CD4-positive, alpha-beta T cell (primary cell): ENCODE data around the gene SLC20A1. TPM values are rescaled to one million over a fixed set of nuclear protein-coding genes. Genes with fewer than 3 reads are reported as not detected.

ENCODE experiments used
- ATAC-seq: fragments of 200-7000 bp; cut with Tn5 transposase; one replicate; pipeline ENCODE4 v1.10.0; 2022; ENCODE audit warnings: mild to moderate bottlenecking; ENCODE audit not compliant: poor library complexity
- CTCF ChIA-PET: fragments of 350-600 bp; sonication (Branson Sonifier 250); formaldehyde crosslinking; loops from one replicate; lab custom pipeline; 2021; ENCODE audit warnings: antibody characterized with exemption, inconsistent platforms; lab: Charles Lee
- POLR2A ChIA-PET: fragments of 350-600 bp; sonication (Branson Sonifier 250); formaldehyde crosslinking; loops from one replicate; lab custom pipeline; 2021; ENCODE audit warnings: antibody characterized with exemption, inconsistent platforms; lab: Charles Lee
- DNase-seq, 14 experiments: peaks; one replicate each; pipeline ENCODE4 v3.0.0-alpha.2; 2013 to 2020; ENCODE audit warnings: mixed read lengths in 2 of 14
- H3K27ac ChIP-seq, 2 donors: one replicate each; pipeline versions ENCODE4 v1.5.1 to v1.7.0; 2013; ENCODE audit warnings: low read length in 2 of 2, low read depth in 1 of 2, mild to moderate bottlenecking in 1 of 2
- H3K27me3 ChIP-seq, 2 experiments: 1 replicate in 1 of 2; 2 replicates in 1 of 2; pipeline versions ENCODE4 v1.6.1 to v1.7.0; 2013; ENCODE audit warnings: low read length in 2 of 2, control low read depth in 1 of 2, mild to moderate bottlenecking in 1 of 2, moderate library complexity in 1 of 2; ENCODE audit not compliant: insufficient read depth in 2 of 2, control insufficient read depth in 1 of 2
- H3K36me3 ChIP-seq: one replicate; pipeline ENCODE4 v1.6.1; 2013; ENCODE audit warnings: low read length, control low read depth; ENCODE audit not compliant: insufficient read depth
- H3K4me1 ChIP-seq: one replicate; pipeline ENCODE4 v1.6.1; 2013; ENCODE audit warnings: low read length, control low read depth; ENCODE audit not compliant: insufficient read depth
- H3K4me3 ChIP-seq: one replicate; pipeline ENCODE4 v1.5.1; 2013; ENCODE audit warnings: mild to moderate bottlenecking, low read length, moderate library complexity
- H3K9me3 ChIP-seq, 2 experiments: 1 replicate in 1 of 2; 2 replicates in 1 of 2; pipeline versions ENCODE4 v1.6.1 to v1.7.0; 2013; ENCODE audit warnings: low read length in 2 of 2, mild to moderate bottlenecking in 2 of 2, control low read depth in 1 of 2, moderate library complexity in 1 of 2; ENCODE audit not compliant: control insufficient read depth in 1 of 2, insufficient read depth in 1 of 2
- H3K27ac Mint-ChIP-seq: one replicate; pipeline ENCODE4 v1.8.0; 2020; ENCODE audit warnings: mixed read lengths
- H3K27me3 Mint-ChIP-seq: one replicate; pipeline ENCODE4 v1.8.0; 2021; ENCODE audit warnings: mixed read lengths
- H3K36me3 Mint-ChIP-seq: one replicate; pipeline ENCODE4 v1.8.0; 2021; ENCODE audit warnings: low read depth, mixed read lengths
- H3K4me1 Mint-ChIP-seq: one replicate; pipeline ENCODE4 v1.8.0; 2021; ENCODE audit warnings: low read depth, mixed read lengths
- H3K4me3 Mint-ChIP-seq: one replicate; pipeline ENCODE4 v1.8.0; 2020; ENCODE audit warnings: mild to moderate bottlenecking, mixed read lengths
- H3K9me3 Mint-ChIP-seq: one replicate; pipeline ENCODE4 v1.8.0; 2020; ENCODE audit warnings: mixed read lengths
- intact Hi-C, 2 experiments: fragments of 100-400 bp; cut with DNase I in 1 of 2; cut with micrococcal nuclease in 1 of 2; formaldehyde crosslinking; loops; one replicate each; pipeline versions ENCODE4 v1.15.1 to v1.9.0; 2023 to 2025; cut with DNase I, micrococcal nuclease
- total RNA-seq, 174 experiments: library from RNA in 2 of 174; stranded (reverse) in 2 of 174; gene quantifications; one replicate each; pipeline ENCODE4 v1.2.3 and lab custom pipeline; 2021 to 2026
- TF ChIP-seq, protein P1 (sequence below): fragments of 200-600 bp; IDR thresholded peaks from one replicate; pipeline ENCODE4 v1.8.0; 2022; ENCODE audit warnings: antibody characterized with exemption, mild to moderate bottlenecking

SLC20A1 gene
- total RNA-seq, 2 experiments from 2014 or later = 130 to 139 TPM

DNA sequence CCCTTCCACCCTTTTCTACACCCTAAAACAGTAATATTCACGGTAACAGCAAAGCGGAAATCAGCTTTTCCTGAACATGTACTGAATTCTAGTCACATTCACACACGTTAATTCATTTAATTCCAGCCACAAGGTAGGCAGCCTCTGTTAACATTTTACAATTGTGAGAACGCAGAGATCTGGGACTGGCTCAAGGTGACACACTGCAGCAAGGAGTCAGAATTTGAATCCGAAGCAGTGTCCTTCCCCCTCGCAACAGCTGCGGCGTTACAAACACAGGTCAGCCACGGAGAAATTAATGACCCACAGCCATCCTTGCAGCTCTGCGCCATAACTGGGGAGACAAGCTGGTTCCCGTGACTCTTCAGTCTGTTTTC lies 818 bp upstream of the SLC20A1 start:
- TF ChIP-seq, protein P1, sequence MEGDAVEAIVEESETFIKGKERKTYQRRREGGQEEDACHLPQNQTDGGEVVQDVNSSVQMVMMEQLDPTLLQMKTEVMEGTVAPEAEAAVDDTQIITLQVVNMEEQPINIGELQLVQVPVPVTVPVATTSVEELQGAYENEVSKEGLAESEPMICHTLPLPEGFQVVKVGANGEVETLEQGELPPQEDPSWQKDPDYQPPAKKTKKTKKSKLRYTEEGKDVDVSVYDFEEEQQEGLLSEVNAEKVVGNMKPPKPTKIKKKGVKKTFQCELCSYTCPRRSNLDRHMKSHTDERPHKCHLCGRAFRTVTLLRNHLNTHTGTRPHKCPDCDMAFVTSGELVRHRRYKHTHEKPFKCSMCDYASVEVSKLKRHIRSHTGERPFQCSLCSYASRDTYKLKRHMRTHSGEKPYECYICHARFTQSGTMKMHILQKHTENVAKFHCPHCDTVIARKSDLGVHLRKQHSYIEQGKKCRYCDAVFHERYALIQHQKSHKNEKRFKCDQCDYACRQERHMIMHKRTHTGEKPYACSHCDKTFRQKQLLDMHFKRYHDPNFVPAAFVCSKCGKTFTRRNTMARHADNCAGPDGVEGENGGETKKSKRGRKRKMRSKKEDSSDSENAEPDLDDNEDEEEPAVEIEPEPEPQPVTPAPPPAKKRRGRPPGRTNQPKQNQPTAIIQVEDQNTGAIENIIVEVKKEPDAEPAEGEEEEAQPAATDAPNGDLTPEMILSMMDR = no peak
- no peak for ATAC-seq
- POLR2A ChIA-PET = interaction anchor here (0.8 to 5.0 kb wide), 11 partner anchors 9 to 164 kb away, joined by 3 to 239 read pairs (median 4); partner anchors contain the start of genes CHCHD5 and POLR1B

DNA sequence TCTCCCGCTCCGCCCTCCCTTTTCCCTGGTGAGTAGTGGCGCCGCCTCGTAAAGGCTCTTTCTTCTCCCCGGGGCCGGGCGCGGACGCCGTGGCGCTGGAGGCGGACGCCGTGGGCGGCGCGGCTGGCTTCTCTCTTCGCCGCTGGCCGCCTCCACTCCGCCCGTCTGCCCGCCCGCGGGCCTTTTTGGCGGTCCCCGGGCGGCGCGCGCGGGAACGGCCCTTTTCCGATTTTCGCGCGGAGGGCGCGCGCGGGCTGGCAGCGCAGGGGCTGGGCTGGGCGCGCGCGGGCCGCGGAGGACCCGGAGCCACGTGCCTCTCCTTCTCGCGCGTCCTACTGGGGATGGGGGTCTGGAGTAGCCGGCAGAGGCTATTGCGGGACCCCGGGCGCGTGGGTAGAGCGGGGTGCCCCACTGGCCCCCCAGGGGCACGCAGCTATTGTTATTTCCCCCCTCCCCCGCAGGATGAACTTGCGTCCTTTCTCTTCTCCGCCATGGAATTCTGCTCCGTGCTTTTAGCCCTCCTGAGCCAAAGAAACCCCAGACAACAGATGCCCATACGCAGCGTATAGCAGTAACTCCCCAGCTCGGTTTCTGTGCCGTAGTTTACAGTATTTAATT lies 472 bp downstream of the SLC20A1 start:
- Mint-ChIP-seq H3K27ac (peak overlapping the region; percentile 85), H3K27me3 (no peaks in the 10 kb centered on the region), H3K36me3 (peaks cover 44% of the 10 kb centered on the region), H3K4me1 (peaks cover 61% of the 10 kb centered on the region), H3K4me3 (peak overlapping the region; percentile 93), H3K9me3 (no peaks in the 10 kb centered on the region)
- H3K4me3 ChIP-seq = peak overlapping the region; percentile 81
- TF ChIP-seq, protein P1 = no peak
- H3K4me1 ChIP-seq = peaks cover 51% of the 10 kb centered on the region
- POLR2A ChIA-PET = interaction anchor here (0.8 to 5.0 kb wide), 10 partner anchors 10 to 592 kb away, joined by 3 to 239 read pairs (median 4); partner anchors contain the start of gene CHCHD5
- ATAC-seq (peak; percentile 6), DNase-seq (peak in 8 of 14 experiments; percentile 16 to 72 (median 46))
- no peaks in the 10 kb centered on the region for H3K27me3 ChIP-seq
- intact Hi-C loops = loop anchor here in 1 of 2 experiments (2.0 to 5.0 kb wide), 3 partner anchors 19 to 164 kb away; partner anchors contain the start of genes POLR1B and TTL
- CTCF ChIA-PET = interaction anchor here (0.8 to 4.2 kb wide), 6 partner anchors 12 to 63 kb away, joined by 3 to 36 read pairs (median 14); no protein-coding TSS in a partner anchor
- peak overlapping the region; percentile 79 to 85 for H3K27ac ChIP-seq
- no peaks in the 10 kb centered on the region for H3K9me3 ChIP-seq
- H3K36me3 ChIP-seq = peaks cover 37% of the 10 kb centered on the region

More for the DNA sequence above, 818 bp upstream of the SLC20A1 start:
- peaks cover 34% of the 10 kb centered on the region for H3K36me3 Mint-ChIP-seq
- peak in 1 of 14 experiments; percentile 5 for DNase-seq
- CTCF ChIA-PET = interaction anchor here (0.6 to 4.2 kb wide), 8 partner anchors 11 to 46 kb away, joined by 3 to 36 read pairs (median 10); no protein-coding TSS in a partner anchor
- peak overlapping the region; percentile 93 for H3K4me3 Mint-ChIP-seq
- no peaks in the 10 kb centered on the region for H3K27me3 Mint-ChIP-seq
- peaks cover 52% of the 10 kb centered on the region for H3K4me1 Mint-ChIP-seq
- no peaks in the 10 kb centered on the region for H3K9me3 ChIP-seq
- H3K9me3 Mint-ChIP-seq = no peaks in the 10 kb centered on the region
- H3K27ac Mint-ChIP-seq = peak overlapping the region; percentile 85
- peak overlapping the region; percentile 75 to 85 for H3K27ac ChIP-seq
- peaks cover 44% of the 10 kb centered on the region for H3K4me1 ChIP-seq
- no peaks in the 10 kb centered on the region for H3K27me3 ChIP-seq
- peak overlapping the region; percentile 78 for H3K4me3 ChIP-seq
- intact Hi-C loops = loop anchor here (1.0 to 5.0 kb wide), 6 partner anchors 14 to 588 kb away; partner anchors contain the start of genes POLR1B (in 1 of the 2), TMEM87B (in 1 of the 2) and TTL (in 1 of the 2)
- H3K36me3 ChIP-seq = peaks cover 26% of the 10 kb centered on the region

DNA sequence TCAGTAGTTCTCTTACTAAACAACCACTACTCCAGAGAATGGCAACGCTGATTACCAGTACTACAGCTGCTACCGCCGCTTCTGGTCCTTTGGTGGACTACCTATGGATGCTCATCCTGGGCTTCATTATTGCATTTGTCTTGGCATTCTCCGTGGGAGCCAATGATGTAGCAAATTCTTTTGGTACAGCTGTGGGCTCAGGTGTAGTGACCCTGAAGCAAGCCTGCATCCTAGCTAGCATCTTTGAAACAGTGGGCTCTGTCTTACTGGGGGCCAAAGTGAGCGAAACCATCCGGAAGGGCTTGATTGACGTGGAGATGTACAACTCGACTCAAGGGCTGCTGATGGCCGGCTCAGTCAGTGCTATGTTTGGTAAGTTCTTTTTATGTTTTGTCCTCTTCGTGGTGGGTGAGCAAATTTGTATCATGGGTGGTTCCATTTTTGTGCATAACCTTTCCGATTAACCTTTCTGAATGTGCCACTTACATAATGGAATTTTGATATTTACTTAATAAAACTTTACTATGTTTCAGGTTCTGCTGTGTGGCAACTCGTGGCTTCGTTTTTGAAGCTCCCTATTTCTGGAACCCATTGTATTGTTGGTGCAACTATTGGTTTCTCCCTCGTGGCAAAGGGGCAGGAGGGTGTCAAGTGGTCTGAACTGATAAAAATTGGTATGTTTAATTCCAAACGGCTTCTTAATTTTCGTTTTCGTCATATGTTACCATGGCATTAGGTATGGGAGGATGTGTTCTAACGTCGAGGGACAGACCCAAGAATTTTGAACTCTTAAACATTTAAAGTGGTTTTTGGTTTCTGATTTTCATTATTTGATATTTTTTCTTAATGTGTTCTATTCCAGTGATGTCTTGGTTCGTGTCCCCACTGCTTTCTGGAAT lies 1.3 kb downstream of the SLC20A1 start:
- intact Hi-C loops = loop anchor here in 1 of 2 experiments (2.0 to 5.0 kb wide), 3 partner anchors 20 to 165 kb away; partner anchors contain the start of genes POLR1B and TTL
- TF ChIP-seq, protein P1 = no peak
- ChIA-PET POLR2A (interaction anchor here (0.8 to 5.0 kb wide), 6 partner anchors 11 to 592 kb away, joined by 3 to 239 read pairs (median 4); partner anchors contain the start of gene CHCHD5), CTCF (interaction anchor here (0.8 to 4.2 kb wide), 6 partner anchors 13 to 64 kb away, joined by 3 to 36 read pairs (median 14); no protein-coding TSS in a partner anchor)
- peak overlapping the region; percentile 81 for H3K4me3 ChIP-seq
- Mint-ChIP-seq H3K27me3 (no peaks in the 10 kb centered on the region), H3K27ac (peak overlapping the region; percentile 85), H3K4me1 (peaks cover 68% of the 10 kb centered on the region), H3K4me3 (peak overlapping the region; percentile 93), H3K9me3 (no peaks in the 10 kb centered on the region), H3K36me3 (peaks cover 53% of the 10 kb centered on the region)
- H3K36me3 ChIP-seq = peaks cover 46% of the 10 kb centered on the region
- DNase-seq (peak in 3 of 14 experiments; percentile 16 to 42 (median 30)), ATAC-seq (no peak)
- no peaks in the 10 kb centered on the region for H3K9me3 ChIP-seq
- H3K27me3 ChIP-seq = no peaks in the 10 kb centered on the region
- H3K4me1 ChIP-seq = peaks cover 54% of the 10 kb centered on the region
- no peak overlapping the region for H3K27ac ChIP-seq
